ENCODE results near the gene NVL.
A peak's percentile ranks its signal among the peaks of the same experiment; 100 is the strongest.
"Not testable (repeated sequence)": the region's sequence is repeated elsewhere in the genome, so short reads cannot be mapped to it uniquely, and the experiment has no call there.

Gene NVL

GRCh38 chr1:224329842-224330753, at the start of gene NVL:
TSS of gene NVL (minus strand) at chr1:224330172. CDS start at chr1:224330127, 45 bp downstream.
- DNase-seq = peak; percentile 93

GRCh38 chr1:224378855-224379631, 49.1 kb upstream of the NVL start:
- no peak for DNase-seq

GRCh38 chr1:224377676-224378006, 47.7 kb upstream of the NVL start:
- DNase-seq = no peak

- no peak for DNase-seq
These were observed 45.1 kb upstream of the NVL start for GRCh38 chr1:224375059-224375458.

- DNase-seq = no peak
These were observed 43.1 kb upstream of the NVL start for GRCh38 chr1:224373008-224373590.

GRCh38 chr1:224368409-224368808, 38.4 kb upstream of the NVL start:
- DNase-seq = no peak

GRCh38 chr1:224359207-224359606, 29.2 kb upstream of the NVL start:
- DNase-seq = no peak

- no peak for DNase-seq
These were observed 28.3 kb upstream of the NVL start for GRCh38 chr1:224358237-224358636.

GRCh38 chr1:224357626-224358124, 27.7 kb upstream of the NVL start:
- no peak for DNase-seq

- peak; percentile 96 for DNase-seq
These were observed 27.0 kb upstream of the NVL start, which contains the start of gene CNIH4 for GRCh38 chr1:224356685-224357625. TSS of gene CNIH4 (plus strand) at chr1:224356879. CDS start at chr1:224356925, 46 bp downstream.

GRCh38 chr1:224353975-224354925, 24.3 kb upstream of the NVL start:
- no peak for DNase-seq

GRCh38 chr1:224352436-224353085, 22.6 kb upstream of the NVL start:
- not testable (repeated sequence) for DNase-seq

GRCh38 chr1:224349716-224350115, 19.7 kb upstream of the NVL start:
- DNase-seq = not testable (repeated sequence)

- no peak for DNase-seq
These were observed 18.2 kb upstream of the NVL start for GRCh38 chr1:224348137-224348536.

GRCh38 chr1:224343679-224344078, 13.7 kb upstream of the NVL start:
- DNase-seq = no peak

- peak; percentile 19 for DNase-seq
These were observed 10.7 kb upstream of the NVL start for GRCh38 chr1:224340453-224341384.

GRCh38 chr1:224339442-224340033, 9.6 kb upstream of the NVL start:
- DNase-seq = no peak

- DNase-seq = no peak
These were observed 8.3 kb upstream of the NVL start for GRCh38 chr1:224338150-224338838.
